HG02981 (cell line): ENCODE data around the gene TRAF4.
"Not testable (repeated sequence)": the region's sequence is repeated elsewhere in the genome, so short reads cannot be mapped to it uniquely, and the experiment has no call there.

Experiments used
- ATAC-seq: cut with Tn5 transposase; IDR thresholded peaks from one replicate; pipeline ENCODE4 v1.9.1; 2021; ENCODE audit warnings: mild to moderate bottlenecking, moderate library complexity; ENCODE audit not compliant: unreplicated experiment

Gene TRAF4

GRCh38 chr17:28777178-28777577 lies 33.4 kb downstream of the TRAF4 start:
- no peak for ATAC-seq

- ATAC-seq = not testable (repeated sequence)
These were observed 35.8 kb downstream of the TRAF4 start for GRCh38 chr17:28779601-28780000.

GRCh38 chr17:28783161-28783560 lies 39.4 kb downstream of the TRAF4 start:
- ATAC-seq = no peak

GRCh38 chr17:28788100-28788499 lies 44.3 kb downstream of the TRAF4 start:
- no peak for ATAC-seq

GRCh38 chr17:28792877-28793661 lies 49.3 kb downstream of the TRAF4 start:
- ATAC-seq = no peak

- not testable (repeated sequence) for ATAC-seq
These were observed 51.1 kb downstream of the TRAF4 start for GRCh38 chr17:28794846-28795441.

- ATAC-seq = no peak
These were observed 52.3 kb downstream of the TRAF4 start for GRCh38 chr17:28796062-28796461.
